IPS-18a (cell line): ENCODE measurements around the gene RAVER2.

Experiments used
- H3K27ac ChIP-seq: one replicate; pipeline ENCODE4 v1.5.1; 2013; ENCODE audit warnings: low read length
- H3K27me3 ChIP-seq: one replicate; pipeline ENCODE4 v1.6.1; 2013; ENCODE audit warnings: mild to moderate bottlenecking, low read length; ENCODE audit not compliant: control insufficient read depth, insufficient read depth
- H3K36me3 ChIP-seq: one replicate; pipeline ENCODE4 v1.6.1; 2013; ENCODE audit warnings: low read depth, low read length; ENCODE audit not compliant: control insufficient read depth
- H3K4me1 ChIP-seq: one replicate; pipeline ENCODE4 v1.6.1; 2013; ENCODE audit warnings: low read depth, low read length; ENCODE audit not compliant: control insufficient read depth
- H3K4me3 ChIP-seq: one replicate; pipeline ENCODE4 v1.5.1; 2013; ENCODE audit warnings: low read length
- H3K9ac ChIP-seq: one replicate; pipeline ENCODE4 v1.6.1; 2013; ENCODE audit warnings: mild to moderate bottlenecking, low read length, moderate library complexity
- H3K9me3 ChIP-seq: one replicate; pipeline ENCODE4 v1.6.1; 2013; ENCODE audit warnings: low read depth, low read length; ENCODE audit not compliant: control insufficient read depth

RAVER2 gene

DNA sequence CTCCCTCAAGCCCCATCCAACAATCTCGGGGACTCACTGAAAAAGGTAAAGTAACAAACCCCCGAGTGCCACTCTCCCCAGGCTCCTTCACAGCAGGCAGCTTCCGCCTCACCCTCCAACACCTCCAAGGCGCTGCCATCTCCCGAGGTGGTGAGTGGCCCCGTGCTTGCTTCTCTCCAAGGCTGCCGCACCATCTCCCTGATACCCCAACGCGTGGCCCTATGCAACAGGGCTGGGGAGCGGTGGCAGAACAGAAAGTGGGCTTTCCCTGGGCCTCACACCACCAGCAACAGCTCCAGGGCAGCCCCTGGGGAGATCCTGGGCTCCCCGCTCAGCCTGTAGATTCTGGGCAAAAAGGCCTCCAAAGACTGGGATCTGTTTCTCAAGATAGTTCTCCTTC lies 105.1 kb downstream of the RAVER2 start:
- H3K9ac ChIP-seq, result no peak overlapping the region
- H3K4me3 ChIP-seq, result no peak overlapping the region
- peaks cover 3% of the 10 kb centered on the region for H3K36me3 ChIP-seq
- no peaks in the 10 kb centered on the region for H3K27me3 ChIP-seq
- no peaks in the 10 kb centered on the region for H3K9me3 ChIP-seq
- no peak overlapping the region for H3K27ac ChIP-seq
- H3K4me1 ChIP-seq, result no peaks in the 10 kb centered on the region

DNA sequence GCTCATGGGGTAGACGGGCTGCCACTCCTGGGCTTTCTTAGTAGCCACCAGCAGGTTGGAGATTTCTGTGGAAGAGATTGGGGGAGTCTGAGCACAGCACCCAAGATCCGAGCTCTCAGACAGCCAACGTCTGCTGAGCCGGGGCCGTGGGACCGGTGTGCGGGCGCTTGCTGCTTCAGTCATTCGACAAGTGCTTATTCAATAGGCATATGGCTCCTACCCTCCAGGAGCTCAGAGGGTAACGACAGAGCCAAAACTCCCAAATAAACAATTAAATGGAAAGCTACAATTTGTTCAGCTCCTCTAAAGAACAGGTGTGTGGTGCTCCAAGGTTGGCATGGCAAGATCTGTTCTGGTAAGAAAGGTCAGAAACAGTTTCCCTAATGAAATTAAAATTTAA lies 106.0 kb downstream of the RAVER2 start:
- Histone ChIP-seq H3K4me3 (no peak overlapping the region), H3K27ac (no peak overlapping the region), H3K4me1 (no peaks in the 10 kb centered on the region), H3K9me3 (no peaks in the 10 kb centered on the region), H3K36me3 (peaks cover 7% of the 10 kb centered on the region), H3K9ac (no peak overlapping the region), H3K27me3 (no peaks in the 10 kb centered on the region)

DNA sequence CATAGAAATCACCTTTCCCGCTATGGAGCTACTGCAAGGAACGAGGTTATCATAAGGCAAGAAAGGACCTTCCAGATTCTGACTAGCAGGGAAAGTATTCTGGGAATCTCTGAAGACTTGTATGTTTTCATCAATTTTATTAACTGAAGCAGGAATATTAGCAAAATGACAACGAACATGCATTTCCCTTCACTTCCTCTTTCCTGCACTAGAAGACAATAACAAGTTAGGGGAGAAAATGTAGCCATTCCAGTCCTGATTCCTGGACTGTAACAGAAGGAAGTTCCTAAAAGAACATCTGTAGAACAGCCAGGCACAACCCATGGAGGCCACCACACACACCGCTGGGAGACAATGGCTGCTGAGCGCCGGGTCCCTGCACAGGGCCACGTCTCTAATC lies 106.8 kb downstream of the RAVER2 start:
- Histone ChIP-seq H3K36me3 (peaks cover 7% of the 10 kb centered on the region), H3K27me3 (no peaks in the 10 kb centered on the region), H3K4me3 (no peak overlapping the region), H3K4me1 (no peaks in the 10 kb centered on the region), H3K9me3 (no peaks in the 10 kb centered on the region), H3K27ac (no peak overlapping the region), H3K9ac (no peak overlapping the region)

DNA sequence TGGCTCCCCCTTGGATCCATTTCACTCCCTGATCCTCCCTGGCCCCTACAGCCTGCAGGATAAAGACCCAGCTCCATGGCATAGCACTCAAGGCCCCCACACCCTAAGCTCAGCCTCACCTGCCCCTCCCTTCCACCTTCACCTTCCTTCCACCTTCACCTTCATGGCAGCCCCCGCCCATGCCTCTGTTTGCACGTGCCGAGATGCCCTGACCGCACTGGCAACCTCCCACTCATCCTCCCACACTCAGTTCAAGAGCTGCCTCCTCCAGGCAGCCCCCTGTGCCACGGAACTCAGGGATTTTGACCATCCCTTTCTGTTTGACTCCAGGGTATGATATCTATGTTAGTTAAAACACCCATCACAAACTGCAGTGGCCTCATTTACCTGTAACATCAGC lies 109.8 kb downstream of the RAVER2 start:
- Histone ChIP-seq H3K4me3 (no peak overlapping the region), H3K27me3 (no peaks in the 10 kb centered on the region), H3K27ac (no peak overlapping the region), H3K36me3 (peaks cover 4% of the 10 kb centered on the region), H3K9me3 (no peaks in the 10 kb centered on the region), H3K4me1 (no peaks in the 10 kb centered on the region), H3K9ac (no peak overlapping the region)

DNA sequence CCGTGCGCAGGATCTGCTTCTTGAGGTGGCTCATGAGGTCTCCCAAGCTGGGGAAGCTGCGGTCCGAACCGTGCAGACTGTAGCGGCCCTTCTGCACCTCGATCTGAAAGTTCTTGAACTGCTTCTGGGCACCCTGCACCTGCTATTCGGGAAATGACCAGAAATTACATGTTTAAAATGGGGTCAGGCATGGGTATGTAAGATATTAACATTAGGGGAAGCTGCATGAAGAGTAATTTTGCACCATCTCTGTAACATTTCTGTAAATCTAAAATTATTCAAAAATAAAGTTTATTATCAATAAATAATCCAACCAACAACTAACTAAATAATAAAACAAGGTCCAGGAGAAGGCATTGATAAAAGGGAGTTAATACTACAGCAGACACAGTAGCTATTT lies 110.7 kb downstream of the RAVER2 start:
- no peaks in the 10 kb centered on the region for H3K9me3 ChIP-seq
- H3K4me3 ChIP-seq, result no peak overlapping the region
- no peak overlapping the region for H3K9ac ChIP-seq
- H3K36me3 ChIP-seq, result peaks cover 4% of the 10 kb centered on the region
- no peak overlapping the region for H3K27ac ChIP-seq
- no peaks in the 10 kb centered on the region for H3K27me3 ChIP-seq
- no peaks in the 10 kb centered on the region for H3K4me1 ChIP-seq

DNA sequence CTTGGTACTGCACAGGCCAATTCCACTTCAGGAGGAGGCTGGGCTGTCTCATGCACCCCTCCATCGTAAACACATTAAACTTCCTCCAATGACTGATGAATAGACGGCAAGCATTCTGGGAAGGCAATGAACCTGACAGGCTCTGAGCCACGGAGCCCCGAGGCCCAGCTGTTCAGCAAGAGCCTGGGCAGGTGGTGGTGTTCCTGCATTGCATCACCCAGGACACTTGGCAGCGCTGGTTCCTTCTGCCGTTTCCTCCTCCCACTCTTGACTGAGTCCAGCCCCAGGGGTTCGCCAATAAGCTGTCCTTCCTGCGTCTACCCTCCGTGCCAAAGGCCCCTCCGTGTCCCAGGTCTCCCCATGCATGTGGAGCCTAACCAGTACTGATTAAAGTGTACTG lies 111.7 kb downstream of the RAVER2 start:
- H3K4me1 ChIP-seq, result no peaks in the 10 kb centered on the region
- H3K9me3 ChIP-seq, result no peaks in the 10 kb centered on the region
- no peak overlapping the region for H3K27ac ChIP-seq
- H3K9ac ChIP-seq, result no peak overlapping the region
- no peak overlapping the region for H3K4me3 ChIP-seq
- peaks cover 4% of the 10 kb centered on the region for H3K36me3 ChIP-seq
- no peaks in the 10 kb centered on the region for H3K27me3 ChIP-seq

DNA sequence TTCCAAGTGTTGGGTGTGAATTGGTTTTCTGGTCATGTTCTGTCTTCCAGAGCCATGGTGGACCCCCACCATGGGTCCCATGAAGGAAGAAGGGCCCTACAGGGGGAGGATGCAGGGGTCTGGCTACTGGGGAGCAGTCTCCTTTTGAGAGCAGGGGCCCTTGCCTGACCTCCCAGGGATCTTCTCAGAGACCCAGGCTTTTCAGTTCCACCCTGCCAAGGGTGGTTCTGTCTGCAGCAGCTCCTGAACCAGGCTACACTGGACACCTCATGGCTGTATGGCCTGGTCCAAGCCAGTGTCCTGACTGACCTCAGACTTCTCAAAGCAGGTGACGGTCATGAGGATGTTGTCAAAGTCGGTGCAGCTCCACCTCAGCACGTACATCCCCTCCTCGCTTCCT lies 112.5 kb downstream of the RAVER2 start:
- Histone ChIP-seq H3K36me3 (peaks cover 4% of the 10 kb centered on the region), H3K4me3 (no peak overlapping the region)

DNA sequence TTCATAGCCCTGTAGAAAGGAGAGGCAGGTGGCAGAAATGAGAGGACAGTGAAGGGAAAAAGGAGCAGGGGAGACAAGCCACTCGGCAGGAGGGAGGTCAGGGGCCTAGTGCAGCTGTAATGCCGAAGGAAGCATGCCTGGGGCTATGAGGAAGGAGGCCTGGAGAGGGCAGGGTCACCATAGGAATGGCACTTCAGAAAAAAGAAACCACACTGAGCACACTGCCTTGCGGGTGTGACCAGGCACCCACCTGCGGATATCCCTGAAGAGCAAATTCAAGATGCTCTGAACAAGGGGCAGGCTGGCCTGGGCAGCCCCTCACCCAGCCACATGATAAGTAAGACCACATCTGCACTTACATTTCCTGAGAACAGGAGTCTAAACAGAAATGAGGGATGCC lies 116.7 kb downstream of the RAVER2 start:
- H3K27ac ChIP-seq, result no peak overlapping the region
- H3K9me3 ChIP-seq, result no peaks in the 10 kb centered on the region
- H3K9ac ChIP-seq, result no peak overlapping the region
- peaks cover 1% of the 10 kb centered on the region for H3K36me3 ChIP-seq
- H3K4me3 ChIP-seq, result no peak overlapping the region
- no peaks in the 10 kb centered on the region for H3K4me1 ChIP-seq
- H3K27me3 ChIP-seq, result no peaks in the 10 kb centered on the region

More for the DNA sequence above, 112.5 kb downstream of the RAVER2 start:
- H3K27ac ChIP-seq, result no peak overlapping the region
- no peaks in the 10 kb centered on the region for H3K9me3 ChIP-seq
- H3K27me3 ChIP-seq, result no peaks in the 10 kb centered on the region
- no peak overlapping the region for H3K9ac ChIP-seq
- no peaks in the 10 kb centered on the region for H3K4me1 ChIP-seq

DNA sequence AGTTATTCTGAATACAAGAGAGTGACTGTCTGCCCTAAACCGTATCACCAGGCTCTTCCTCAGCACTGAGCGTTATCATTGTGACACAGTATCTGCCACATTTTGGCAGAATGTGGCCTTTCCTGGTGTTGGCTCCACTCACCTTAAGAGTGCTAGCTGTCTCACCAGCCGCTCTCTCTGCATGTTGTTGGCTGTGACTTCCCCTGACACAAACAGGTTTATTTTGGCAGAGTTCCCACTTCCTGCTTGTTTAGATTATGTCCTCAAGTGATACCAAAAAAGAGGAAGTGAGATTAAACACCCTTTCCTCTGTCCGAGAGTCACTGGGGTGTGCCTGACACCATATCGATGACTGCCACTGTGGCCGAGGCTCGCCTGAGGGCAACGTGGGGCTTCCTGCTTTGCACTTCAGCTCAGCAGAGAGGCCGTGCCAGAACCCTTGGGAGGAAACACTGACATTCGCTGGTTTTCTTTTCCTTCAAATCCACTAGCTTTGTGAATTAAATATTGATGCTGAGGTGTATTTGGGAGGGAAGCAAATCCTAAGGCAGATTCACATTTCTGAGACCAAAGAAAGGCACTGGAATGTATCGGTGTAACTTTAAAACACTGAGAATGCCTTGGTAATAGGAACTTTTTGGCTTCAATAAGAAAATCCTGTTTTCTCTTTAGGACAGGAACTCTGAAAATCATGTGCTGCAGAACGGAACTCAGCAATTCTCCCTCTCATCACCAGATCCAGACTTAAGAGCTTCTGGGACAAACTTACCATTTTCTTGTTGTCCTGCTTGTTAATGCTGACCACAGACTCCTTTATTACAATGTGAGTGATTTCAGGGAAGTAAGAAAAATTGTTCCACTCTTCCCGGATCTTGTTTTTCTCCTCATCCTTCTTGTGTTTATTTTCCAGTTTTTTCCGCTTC lies 119.4 kb downstream of the RAVER2 start:
- Histone ChIP-seq H3K9me3 (no peaks in the 10 kb centered on the region), H3K4me3 (no peak overlapping the region), H3K27me3 (no peaks in the 10 kb centered on the region), H3K27ac (no peak overlapping the region), H3K4me1 (no peaks in the 10 kb centered on the region), H3K36me3 (peaks cover 4% of the 10 kb centered on the region), H3K9ac (no peak overlapping the region)

DNA sequence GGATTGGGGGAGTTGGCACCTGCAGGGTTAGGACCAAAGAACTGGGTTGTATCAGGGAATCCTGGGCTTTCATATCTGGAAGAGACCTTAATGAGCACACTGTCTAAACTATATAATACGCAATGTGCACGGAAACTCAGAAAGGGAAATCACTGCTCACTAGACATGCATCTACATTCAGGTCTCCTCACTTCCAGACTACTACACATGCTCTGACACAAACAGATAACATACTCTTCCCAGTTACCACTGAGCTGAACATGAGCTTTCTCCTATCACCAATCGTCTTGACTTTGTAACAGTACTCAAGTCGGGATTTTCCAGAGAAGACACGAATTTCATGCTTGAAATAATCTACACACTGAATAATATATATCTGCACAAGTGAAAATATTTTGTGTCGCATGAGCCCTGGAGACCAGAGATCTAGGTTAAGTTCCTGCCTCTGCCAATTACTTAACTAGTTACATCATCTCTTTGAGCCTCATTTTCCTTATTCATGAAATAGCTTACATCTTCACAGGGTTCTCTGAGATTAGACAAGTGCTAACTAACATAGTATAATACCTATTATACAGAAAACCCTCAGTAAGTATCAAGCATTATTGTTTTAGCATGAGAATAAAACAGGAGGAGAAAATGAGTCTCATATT lies 120.4 kb downstream of the RAVER2 start:
- Histone ChIP-seq H3K4me3 (no peak overlapping the region), H3K9ac (no peak overlapping the region), H3K9me3 (no peaks in the 10 kb centered on the region), H3K27ac (no peak overlapping the region), H3K27me3 (no peaks in the 10 kb centered on the region), H3K4me1 (no peaks in the 10 kb centered on the region), H3K36me3 (peaks cover 4% of the 10 kb centered on the region)

DNA sequence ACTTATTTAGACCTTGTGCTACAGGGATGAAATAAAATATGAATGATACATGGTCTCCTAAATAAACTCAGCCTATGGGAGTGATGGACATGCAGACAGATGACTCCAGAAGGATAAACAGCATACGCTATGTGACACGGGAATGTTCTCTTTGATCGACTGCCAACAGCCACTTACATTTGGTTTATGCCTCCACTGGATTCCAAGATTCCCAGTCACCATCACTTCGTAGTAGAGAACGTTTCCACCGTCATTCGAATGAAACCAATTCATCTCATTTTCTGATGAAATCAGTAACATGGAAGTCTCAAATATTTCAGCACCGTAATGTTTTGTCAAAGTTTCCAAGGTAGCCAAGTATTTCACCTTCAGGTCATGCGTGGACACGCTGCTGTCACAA lies 121.8 kb downstream of the RAVER2 start:
- peaks cover 4% of the 10 kb centered on the region for H3K36me3 ChIP-seq
- H3K27me3 ChIP-seq, result no peaks in the 10 kb centered on the region
- H3K9ac ChIP-seq, result no peak overlapping the region
- no peaks in the 10 kb centered on the region for H3K4me1 ChIP-seq
- no peak overlapping the region for H3K4me3 ChIP-seq
- no peaks in the 10 kb centered on the region for H3K9me3 ChIP-seq
- no peak overlapping the region for H3K27ac ChIP-seq

DNA sequence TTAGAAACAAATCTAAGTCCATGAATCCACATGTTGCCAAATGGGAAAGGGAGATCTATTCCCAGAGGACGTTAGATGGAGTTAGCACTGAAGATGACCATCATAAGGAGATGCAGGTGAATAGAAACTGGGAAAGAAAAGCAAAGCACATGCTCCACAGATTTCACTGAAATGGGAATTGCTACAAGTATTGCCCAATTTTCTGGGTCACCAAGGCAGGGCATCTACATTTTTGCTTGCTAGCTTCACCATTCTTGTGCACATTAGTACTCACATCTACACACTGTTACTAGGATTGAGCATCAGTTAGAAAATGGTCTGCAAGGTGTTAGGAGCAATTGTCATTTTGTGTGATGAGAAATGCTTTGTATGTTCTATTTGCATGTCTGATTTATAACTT lies 122.4 kb downstream of the RAVER2 start:
- no peak overlapping the region for H3K4me3 ChIP-seq
- no peaks in the 10 kb centered on the region for H3K4me1 ChIP-seq
- H3K36me3 ChIP-seq, result peaks cover 4% of the 10 kb centered on the region
- no peak overlapping the region for H3K27ac ChIP-seq
- no peaks in the 10 kb centered on the region for H3K27me3 ChIP-seq
- no peak overlapping the region for H3K9ac ChIP-seq
- no peaks in the 10 kb centered on the region for H3K9me3 ChIP-seq
